ENCODE data around the gene TTC21A.

GRCh38 chr3:39095778-39096177, 11.7 kb upstream of the TTC21A start:
- TF ChIP-seq, protein P1, sequence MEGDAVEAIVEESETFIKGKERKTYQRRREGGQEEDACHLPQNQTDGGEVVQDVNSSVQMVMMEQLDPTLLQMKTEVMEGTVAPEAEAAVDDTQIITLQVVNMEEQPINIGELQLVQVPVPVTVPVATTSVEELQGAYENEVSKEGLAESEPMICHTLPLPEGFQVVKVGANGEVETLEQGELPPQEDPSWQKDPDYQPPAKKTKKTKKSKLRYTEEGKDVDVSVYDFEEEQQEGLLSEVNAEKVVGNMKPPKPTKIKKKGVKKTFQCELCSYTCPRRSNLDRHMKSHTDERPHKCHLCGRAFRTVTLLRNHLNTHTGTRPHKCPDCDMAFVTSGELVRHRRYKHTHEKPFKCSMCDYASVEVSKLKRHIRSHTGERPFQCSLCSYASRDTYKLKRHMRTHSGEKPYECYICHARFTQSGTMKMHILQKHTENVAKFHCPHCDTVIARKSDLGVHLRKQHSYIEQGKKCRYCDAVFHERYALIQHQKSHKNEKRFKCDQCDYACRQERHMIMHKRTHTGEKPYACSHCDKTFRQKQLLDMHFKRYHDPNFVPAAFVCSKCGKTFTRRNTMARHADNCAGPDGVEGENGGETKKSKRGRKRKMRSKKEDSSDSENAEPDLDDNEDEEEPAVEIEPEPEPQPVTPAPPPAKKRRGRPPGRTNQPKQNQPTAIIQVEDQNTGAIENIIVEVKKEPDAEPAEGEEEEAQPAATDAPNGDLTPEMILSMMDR (conservative IDR thresholded peaks at IDR 0.05 in 1 of 2, IDR thresholded peaks at IDR 0.05 in 1 of 2; ENCODE audit: low read depth in 1 of 2, low read length in 2 of 2): no peak
- TF ChIP-seq EZH2 (IDR thresholded peaks at IDR 0.05; ENCODE audit: low read length, missing control alignments): no peak

Measured in fibroblast of lung (primary cell).